Activated CD4-positive, alpha-beta T cell treated with anti-CD3 and anti-CD28 coated beads, Interleukin-10, Interleukin-2, amounts not matched to agents 100 ng/mL and 50 ng/mL, durations not matched to agents 16 hours and 8 hours (primary cell): ENCODE measurements around the gene ASCC3.
"Not testable (repeated sequence)": the region's sequence is repeated elsewhere in the genome, so short reads cannot be mapped to it uniquely, and the experiment has no call there.

ENCODE experiments used
- DNase-seq: peaks from one replicate; pipeline ENCODE4 v3.0.0-alpha.2; 2020

Gene ASCC3

GRCh38 chr6:100796049-100796823, 84.9 kb downstream of the ASCC3 start:
- DNase-seq: no peak

DNA sequence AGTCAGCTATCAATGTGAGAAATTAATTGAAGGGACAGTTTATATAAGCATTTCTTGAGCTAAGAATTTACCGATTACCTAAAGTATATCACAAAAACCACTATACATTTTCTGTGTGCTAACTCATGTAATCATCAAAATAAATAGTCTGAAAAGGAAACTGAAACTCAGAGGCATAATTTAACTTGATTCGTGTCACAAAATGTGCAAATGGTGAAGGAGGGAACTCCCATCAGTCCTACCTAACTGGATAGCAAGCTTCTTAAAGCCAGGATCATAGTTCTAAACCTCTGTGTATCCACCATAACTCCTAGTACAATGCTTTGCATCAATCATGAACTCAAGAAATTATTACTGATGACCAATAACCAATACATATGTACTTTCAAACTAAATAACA, 91.0 kb downstream of the ASCC3 start:
- DNase-seq: no peak

DNA sequence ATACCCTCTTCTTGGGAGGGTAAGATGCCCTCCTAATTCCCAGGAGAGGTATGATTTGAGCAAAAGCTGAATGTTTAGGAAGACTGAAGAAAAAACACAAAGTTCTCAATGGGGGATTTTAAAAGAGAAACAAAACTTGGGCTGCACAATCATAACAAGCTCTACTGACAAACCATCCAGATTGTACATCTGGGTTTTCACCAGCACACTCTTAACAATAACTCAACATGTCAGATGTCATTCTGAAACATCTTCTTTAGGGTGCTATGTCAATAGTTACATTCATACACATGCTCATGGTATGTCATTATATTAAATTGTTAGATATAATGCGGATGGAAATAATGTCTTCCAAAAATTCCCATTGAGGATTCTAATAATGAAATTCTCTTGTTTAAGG, 95.1 kb downstream of the ASCC3 start:
- no peak for DNase-seq

GRCh38 chr6:100780648-100781047, 100.5 kb downstream of the ASCC3 start:
- no peak for DNase-seq

GRCh38 chr6:100775667-100776066, 105.5 kb downstream of the ASCC3 start:
- DNase-seq: no peak

DNA sequence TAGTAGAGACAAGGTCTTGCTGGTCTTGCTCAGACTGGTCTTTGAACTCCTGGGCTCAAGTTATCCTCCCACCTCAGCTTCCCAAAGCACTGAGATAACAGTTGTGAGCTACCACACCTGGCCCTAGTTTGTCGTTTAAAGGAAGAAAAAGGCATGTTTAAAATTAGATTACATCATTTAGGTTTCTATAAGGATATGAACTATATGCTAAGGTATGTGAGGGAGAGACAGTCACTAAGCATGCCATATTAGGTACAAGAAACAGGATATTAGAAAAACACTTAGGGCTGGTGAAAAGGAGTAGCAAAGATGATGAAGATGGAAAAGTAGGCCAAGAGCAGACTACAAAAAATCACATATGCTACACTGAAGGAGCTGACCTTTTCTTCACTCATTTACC, 106.4 kb downstream of the ASCC3 start:
- no peak for DNase-seq

DNA sequence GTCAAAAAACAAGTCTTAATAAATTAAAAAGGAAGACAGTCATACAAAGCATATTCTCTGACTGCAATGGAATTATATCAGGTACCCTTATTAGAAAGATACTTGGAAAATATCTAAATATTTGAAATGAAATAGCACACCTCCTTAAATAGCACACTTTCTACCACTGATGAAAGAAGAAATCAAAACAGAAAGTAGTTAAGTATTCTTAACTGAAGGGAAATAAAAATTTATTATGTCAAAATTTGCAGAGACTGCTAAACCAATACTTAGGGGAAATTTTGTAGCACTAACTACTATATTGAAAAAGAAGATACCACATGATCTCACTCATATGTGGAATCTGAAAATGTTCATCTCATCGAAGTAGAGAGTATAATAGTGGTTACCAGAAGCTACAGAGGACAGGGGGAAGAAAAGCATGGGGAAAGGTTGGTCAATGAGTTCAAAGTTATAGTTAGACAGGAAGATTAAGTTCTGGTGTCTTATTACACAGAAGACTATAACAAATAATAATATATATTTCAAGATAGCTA, 112.2 kb downstream of the ASCC3 start:
- no peak for DNase-seq

GRCh38 chr6:100763617-100764241, 117.4 kb downstream of the ASCC3 start:
- no peak for DNase-seq

DNA sequence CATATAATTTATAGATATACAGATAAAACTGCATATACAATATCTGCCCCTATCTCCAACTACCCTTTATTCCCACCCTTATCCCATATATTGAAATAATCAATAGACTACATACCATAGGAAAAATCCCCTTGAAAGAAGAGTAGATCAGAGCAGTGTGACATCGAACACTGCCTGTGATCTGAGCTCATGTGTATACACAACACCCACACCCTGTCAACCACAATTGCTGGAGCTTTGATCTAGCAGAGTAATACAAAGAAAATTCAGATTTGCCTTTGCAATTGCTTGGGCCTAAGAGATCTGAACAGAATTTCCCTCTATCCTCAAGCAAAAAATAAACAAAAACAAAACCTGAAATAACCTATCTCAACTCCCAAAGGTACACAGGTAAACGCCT, 119.3 kb downstream of the ASCC3 start:
- no peak for DNase-seq

DNA sequence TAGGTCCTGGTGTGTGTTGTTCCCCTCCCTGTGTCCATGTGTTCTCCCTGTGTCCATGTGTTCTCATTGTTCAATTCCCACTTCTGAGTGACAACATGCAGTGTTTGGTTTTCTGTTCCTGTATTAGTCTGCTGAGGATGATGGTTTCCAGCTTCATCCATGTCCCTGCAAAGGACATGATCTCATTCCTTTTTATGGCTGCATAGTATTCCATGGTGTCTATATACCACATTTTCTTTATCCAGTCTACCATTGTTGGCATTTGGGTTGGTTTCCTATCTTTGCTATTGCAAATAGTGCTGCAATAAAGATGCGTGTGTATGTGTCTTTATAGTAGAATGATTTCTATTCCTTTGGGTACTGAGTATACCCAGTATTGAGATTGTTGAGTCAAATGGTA, 122.7 kb downstream of the ASCC3 start:
- not testable (repeated sequence) for DNase-seq

DNA sequence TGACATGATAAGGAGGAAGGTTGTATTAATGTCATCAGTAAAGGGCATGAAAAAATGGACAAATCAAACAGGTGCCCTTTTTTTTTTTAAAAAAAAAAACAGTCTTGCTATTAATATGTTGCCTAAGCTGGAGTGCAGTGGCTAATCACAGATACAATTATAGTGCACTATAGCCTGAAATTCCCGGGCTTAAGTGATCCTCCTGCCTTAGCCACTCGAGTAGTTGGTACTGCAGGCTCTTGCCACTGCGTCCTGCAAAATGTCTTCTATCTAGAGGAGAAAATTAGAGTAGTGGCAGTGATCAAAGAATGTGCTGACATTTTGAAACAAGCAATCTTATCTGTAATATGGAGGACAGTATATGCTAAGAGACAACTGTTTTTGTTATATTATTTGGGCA, 127.7 kb downstream of the ASCC3 start:
- DNase-seq: no peak

- no peak for DNase-seq
Measured at GRCh38 chr6:100751590-100751989, 129.5 kb downstream of the ASCC3 start.

DNA sequence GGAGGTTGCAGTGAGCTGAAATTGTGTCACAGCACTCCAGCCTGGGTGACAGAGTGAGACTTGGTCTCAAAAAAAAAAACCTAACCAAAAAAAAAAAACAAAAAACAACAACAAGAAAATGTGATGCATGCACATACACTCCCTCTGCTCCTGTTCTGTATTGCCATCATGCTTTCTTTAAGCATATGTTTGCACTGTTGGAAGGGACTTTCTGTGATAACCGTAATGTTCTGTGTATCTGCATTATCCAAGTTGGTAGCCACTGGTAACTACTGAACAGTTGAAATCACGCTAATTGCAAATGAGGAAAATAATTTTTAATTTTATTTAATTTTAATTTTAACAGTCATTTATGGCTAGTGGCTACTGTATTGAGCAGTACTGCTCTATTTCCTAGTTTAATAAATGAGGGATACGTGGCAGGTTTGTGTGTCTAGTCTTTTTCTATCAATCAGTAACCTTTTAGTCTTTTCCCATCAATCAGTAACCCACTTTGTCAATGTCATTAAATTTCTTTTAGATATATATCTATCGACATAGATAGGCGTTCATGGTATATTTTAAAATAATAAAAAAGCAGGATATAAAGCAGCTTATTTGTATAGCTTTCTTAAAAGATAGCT, 135.6 kb downstream of the ASCC3 start:
- DNase-seq: no peak

GRCh38 chr6:100740439-100740838, 140.7 kb downstream of the ASCC3 start:
- DNase-seq: no peak

DNA sequence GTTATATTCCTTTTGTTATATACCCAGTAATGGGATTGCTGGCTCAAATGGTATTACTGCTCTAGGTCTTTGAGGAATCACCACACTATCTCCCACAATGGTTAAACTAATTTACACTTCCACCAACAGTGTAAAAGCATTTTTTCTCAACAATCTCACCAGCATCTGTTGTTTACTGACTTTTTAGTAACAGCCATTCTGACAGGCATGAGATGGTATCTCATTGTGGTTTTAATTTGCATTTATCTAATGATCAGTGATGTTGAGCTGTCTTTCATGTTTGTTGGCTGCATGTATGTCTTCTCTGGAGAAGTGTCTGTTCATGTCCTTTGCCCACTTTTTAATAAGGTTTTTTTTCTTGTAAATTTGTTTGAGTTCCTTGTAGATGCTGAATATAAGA, 143.4 kb downstream of the ASCC3 start:
- DNase-seq: not testable (repeated sequence)

DNA sequence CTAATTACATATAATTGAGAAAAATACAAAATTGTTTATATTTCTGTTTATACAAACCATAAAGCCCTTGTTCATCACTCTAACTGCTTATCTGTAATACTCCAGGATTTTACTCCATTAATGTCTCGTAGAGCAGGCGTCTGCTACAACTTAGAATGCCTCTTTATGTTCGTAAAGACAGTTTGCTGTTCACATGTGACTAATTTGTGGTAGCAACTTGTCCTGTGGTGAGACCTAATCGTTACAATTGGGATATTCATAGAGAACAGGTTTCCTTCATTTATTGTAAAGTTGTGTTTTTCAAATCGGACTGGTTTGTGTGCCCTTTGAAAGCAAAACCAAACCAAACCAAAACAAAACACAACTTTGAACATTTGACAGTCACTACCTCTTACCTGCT, 149.7 kb downstream of the ASCC3 start:
- no peak for DNase-seq

DNA sequence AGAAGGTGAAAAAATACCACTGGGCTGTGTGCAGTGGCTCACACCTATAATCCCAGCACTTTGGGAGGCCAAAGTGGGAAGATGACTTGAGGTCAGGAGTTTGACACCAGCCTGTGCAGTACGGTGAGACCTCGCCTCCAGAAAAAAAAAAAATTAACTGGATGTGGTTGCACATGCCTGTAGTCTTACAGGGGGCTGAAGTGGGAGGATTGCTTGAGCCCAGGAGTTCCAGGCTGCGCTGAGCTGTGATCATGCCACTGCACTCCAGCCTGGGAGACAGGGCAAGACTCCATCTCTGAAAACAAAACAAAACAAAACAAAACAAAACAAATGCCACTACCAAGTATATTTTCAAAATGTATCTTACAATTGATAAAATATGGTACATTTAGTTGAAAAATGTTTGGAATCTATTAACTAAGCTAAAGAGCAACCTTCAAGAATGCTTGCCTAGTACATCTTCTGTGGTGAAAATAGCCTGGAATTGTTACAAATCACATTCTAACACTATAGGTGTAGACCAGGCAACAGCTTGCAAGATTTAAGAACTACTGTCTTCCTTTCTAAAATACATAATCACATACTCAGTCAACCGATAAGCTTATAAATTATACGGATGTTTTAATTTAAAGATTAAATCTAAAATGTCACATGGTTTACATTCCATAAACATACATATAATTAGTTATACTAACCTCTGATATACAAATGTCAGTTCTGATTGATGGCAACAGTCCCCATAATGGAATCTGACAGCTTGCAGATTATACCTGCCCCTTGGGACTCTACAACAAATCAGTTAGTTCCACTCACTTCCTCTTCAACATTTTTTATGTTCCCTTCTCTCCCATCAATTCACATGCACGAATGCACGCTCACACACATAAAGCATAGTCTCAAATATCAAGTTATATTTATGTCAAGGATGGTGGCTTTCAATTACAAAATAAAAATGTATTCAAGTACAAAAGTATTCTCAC, 150.8 kb downstream of the ASCC3 start:
- DNase-seq: no peak

- no peak for DNase-seq
Measured at GRCh38 chr6:100726666-100727065, 154.5 kb downstream of the ASCC3 start.

DNA sequence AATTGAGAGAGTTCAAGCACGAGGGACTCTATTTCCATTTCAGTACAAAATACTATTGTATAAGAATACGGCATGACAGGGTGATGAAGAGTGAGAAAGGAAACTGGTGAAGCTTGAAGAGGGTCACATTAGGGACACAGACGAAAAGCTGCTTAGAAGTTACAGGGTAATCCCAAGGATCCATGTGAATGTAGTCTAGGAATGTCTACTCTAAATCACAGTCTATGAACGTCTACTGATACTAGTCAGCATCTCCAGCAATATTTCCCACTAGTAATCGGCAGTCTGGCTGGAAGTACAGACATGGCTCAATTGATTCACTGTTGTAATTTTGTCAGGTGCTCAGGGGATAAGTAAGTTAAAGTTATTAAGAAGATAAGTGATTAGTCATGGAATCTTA, 156.4 kb downstream of the ASCC3 start:
- no peak for DNase-seq

- no peak for DNase-seq
Measured at GRCh38 chr6:100724222-100724621, 156.9 kb downstream of the ASCC3 start.

DNA sequence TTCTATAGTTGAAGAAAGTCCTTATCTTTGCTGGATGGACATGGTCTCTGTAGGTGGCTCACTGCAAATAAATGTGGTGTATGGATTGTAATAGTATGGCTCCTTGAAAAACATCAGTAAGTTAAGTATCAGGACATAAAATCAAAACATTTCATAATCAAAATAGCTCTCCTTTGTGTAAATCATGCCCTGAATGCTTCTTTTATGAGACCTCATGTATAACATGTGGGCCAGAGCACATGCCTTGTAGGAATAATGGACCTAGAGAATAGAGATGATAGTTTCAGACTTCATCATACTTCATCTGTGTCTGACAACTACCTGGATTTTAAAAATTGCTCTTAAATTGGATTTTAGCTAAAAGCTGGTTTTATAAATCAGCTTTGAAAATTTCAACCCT, 159.9 kb downstream of the ASCC3 start:
- DNase-seq: no peak

- peak; percentile 16 for DNase-seq
Measured at GRCh38 chr6:100719883-100720682, 161.0 kb downstream of the ASCC3 start.
